ENCODE data around the gene TEX14. TPM values are rescaled to one million over a fixed set of nuclear protein-coding genes. Genes with fewer than 3 reads are reported as not detected.

TEX14 gene
- polyA plus RNA-seq, 2 of the 4 experiments (the other 2 are of a cell fraction), result 0.04 to 0.12 TPM

- 83% methylated on average over 1 of the region's 1 CpG for WGBS (ENCODE audit: missing lambda C conversion rate)
- Histone ChIP-seq H3K4me2 (no peak overlapping the region; the same call in 2 of the 3 replicates), H3K9me3 (peaks cover 6% of the 10 kb centered on the region), H3K4me3 (no peak overlapping the region), H3K4me1 (peaks cover 19% of the 10 kb centered on the region), H3K27ac (no peak overlapping the region)
- DNase-seq (ENCODE audit: low read depth in 1 of 2, low spot score in 1 of 2) (no peak), ATAC-seq (no peak), FAIRE-seq (no peak)
- ChIA-PET CTCF (interaction anchor here (0.6 to 3.9 kb wide), 4 partner anchors 16 to 427 kb away, joined by 3 to 17 read pairs (median 7); no protein-coding TSS in a partner anchor), POLR2A (no interaction called here)
- TF ChIP-seq ZC3H11A (IDR thresholded peaks at IDR 0.05), result no peak
- TF ChIP-seq FOSB (CRISPR knock-in tag; IDR thresholded peaks at IDR 0.05), result no peak
- TF ChIP-seq RFX5 (IDR thresholded peaks at IDR 0.05), result no peak
- TF ChIP-seq RARB (CRISPR knock-in tag; IDR thresholded peaks at IDR 0.05), result no peak
- no peak for TF ChIP-seq JUNB (IDR thresholded peaks at IDR 0.05)
- no peak for TF ChIP-seq EP300 (IDR thresholded peaks at IDR 0.05)
- TF ChIP-seq TP53 (CRISPR knock-in tag; IDR thresholded peaks at IDR 0.05), result no peak
These were observed 3.0 kb upstream of the TEX14 start for GRCh38 chr17:58694826-58695225.

DNA sequence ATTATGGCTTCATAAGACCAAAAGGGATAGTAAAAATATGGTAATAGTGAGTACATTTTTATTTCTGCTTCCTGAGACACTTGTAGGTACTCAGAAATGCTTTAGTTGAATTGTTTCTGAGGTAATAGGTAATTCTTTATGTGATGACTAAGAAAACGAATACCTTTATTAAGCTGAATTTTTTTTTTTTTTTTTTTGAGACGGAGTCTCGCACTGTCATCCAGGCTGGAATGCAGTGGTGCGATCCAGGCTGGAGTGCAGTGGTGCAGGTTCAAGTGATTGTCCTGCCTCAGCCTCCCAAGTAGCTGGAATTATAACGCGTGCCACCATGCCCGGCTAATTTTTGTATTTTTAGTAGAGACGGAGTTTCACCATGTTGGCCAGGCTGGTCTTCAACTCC, 2.5 kb upstream of the TEX14 start:
- no peak for ATAC-seq
- 91% methylated on average over 8 of the region's 8 CpGs for WGBS (ENCODE audit: missing lambda C conversion rate)
- no peak for FAIRE-seq
- Histone ChIP-seq H3K4me1 (peaks cover 19% of the 10 kb centered on the region), H3K4me3 (no peak overlapping the region), H3K9me3 (peaks cover 6% of the 10 kb centered on the region), H3K27ac (no peak overlapping the region), H3K4me2 (peak overlapping the region; percentile 95; the same call in 2 of the 3 replicates)
- ChIA-PET POLR2A (interaction anchor here (0.6 kb wide), 1 partner anchor 32 kb away, joined by 4 read pairs; no protein-coding TSS in a partner anchor), CTCF (interaction anchor here (3.6 to 3.9 kb wide), 2 partner anchors 16 to 312 kb away, joined by 10 to 17 read pairs; no protein-coding TSS in a partner anchor)
- DNase-seq (ENCODE audit: low read depth in 1 of 2, low spot score in 1 of 2), result no peak
- TF ChIP-seq, protein P1, sequence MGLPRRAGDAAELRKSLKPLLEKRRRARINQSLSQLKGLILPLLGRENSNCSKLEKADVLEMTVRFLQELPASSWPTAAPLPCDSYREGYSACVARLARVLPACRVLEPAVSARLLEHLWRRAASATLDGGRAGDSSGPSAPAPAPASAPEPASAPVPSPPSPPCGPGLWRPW (IDR thresholded peaks at IDR 0.05), result no peak
- TF ChIP-seq NPAS2 (CRISPR knock-in tag; IDR thresholded peaks at IDR 0.05; ENCODE audit: borderline replicate concordance) (no peak), PBX3 (IDR thresholded peaks at IDR 0.05) (no peak), CBX2 (IDR thresholded peaks at IDR 0.05; ENCODE audit: borderline replicate concordance, low read depth) (no peak), HEYL (CRISPR knock-in tag; IDR thresholded peaks at IDR 0.05) (no peak)

- WGBS (ENCODE audit: missing lambda C conversion rate), result 69% methylated on average over 2 of the region's 2 CpGs
- FAIRE-seq (no peak), DNase-seq (ENCODE audit: low read depth in 1 of 2, low spot score in 1 of 2) (no peak), ATAC-seq (no peak)
- ChIA-PET POLR2A (interaction anchor here (0.6 to 2.3 kb wide), 3 partner anchors 32 to 347 kb away, joined by 3 to 25 read pairs (median 4); no protein-coding TSS in a partner anchor), CTCF (interaction anchor here (1.6 to 3.9 kb wide), 3 partner anchors 17 to 312 kb away, joined by 5 to 17 read pairs (median 10); no protein-coding TSS in a partner anchor)
- H3K4me2 ChIP-seq, result peak overlapping the region; percentile 95
- peak overlapping the region; percentile 65 to 85; a peak in 2 of 6 replicates for H3K27ac ChIP-seq
- no peak for TF ChIP-seq SREBF2 (IDR thresholded peaks at IDR 0.05)
- no peak for TF ChIP-seq EHF (CRISPR knock-in tag; IDR thresholded peaks at IDR 0.05)
- TF ChIP-seq EHMT2 (IDR thresholded peaks at IDR 0.05; ENCODE audit: low read depth), result no peak
- TF ChIP-seq FOSB (CRISPR knock-in tag; IDR thresholded peaks at IDR 0.05), result no peak
- TF ChIP-seq RNF2 (IDR thresholded peaks at IDR 0.05; ENCODE audit: borderline replicate concordance, low read depth), result no peak
- TF ChIP-seq POLR2A (IDR thresholded peaks at IDR 0.05; ENCODE audit: low read length), result no peak
- no peak for TF ChIP-seq HOXB13 (CRISPR knock-in tag; IDR thresholded peaks at IDR 0.05; ENCODE audit: low read depth)
- H3K9me3 ChIP-seq, result peaks cover 6% of the 10 kb centered on the region
- peak overlapping the region; percentile 53 for H3K4me3 ChIP-seq
- peaks cover 19% of the 10 kb centered on the region for H3K4me1 ChIP-seq
These were observed 1.9 kb upstream of the TEX14 start for GRCh38 chr17:58693751-58694150.

- ChIA-PET POLR2A (interaction anchor here (0.5 to 2.3 kb wide), 5 partner anchors 10 to 348 kb away, joined by 3 to 25 read pairs (median 3); no protein-coding TSS in a partner anchor), CTCF (interaction anchor here (0.6 to 3.6 kb wide), 8 partner anchors 11 to 313 kb away, joined by 3 to 11 read pairs (median 5); no protein-coding TSS in a partner anchor)
- H3K9me3 ChIP-seq, result peaks cover 6% of the 10 kb centered on the region
- FAIRE-seq (no peak), ATAC-seq (no peak; a peak in 1 of 6 replicates), DNase-seq (ENCODE audit: low read depth in 1 of 2, low spot score in 1 of 2) (no peak)
- H3K4me1 ChIP-seq, result peaks cover 19% of the 10 kb centered on the region
- H3K4me2 ChIP-seq, result peak overlapping the region; percentile 95
- WGBS (ENCODE audit: missing lambda C conversion rate), result 75% methylated on average over 8 of the region's 8 CpGs
- peak overlapping the region; percentile 53 for H3K4me3 ChIP-seq
- TF ChIP-seq, protein P2, sequence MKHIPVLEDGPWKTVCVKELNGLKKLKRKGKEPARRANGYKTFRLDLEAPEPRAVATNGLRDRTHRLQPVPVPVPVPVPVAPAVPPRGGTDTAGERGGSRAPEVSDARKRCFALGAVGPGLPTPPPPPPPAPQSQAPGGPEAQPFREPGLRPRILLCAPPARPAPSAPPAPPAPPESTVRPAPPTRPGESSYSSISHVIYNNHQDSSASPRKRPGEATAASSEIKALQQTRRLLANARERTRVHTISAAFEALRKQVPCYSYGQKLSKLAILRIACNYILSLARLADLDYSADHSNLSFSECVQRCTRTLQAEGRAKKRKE (CRISPR knock-in tag; IDR thresholded peaks at IDR 0.05; ENCODE audit: low read depth), result no peak
- TF ChIP-seq, protein P3, sequence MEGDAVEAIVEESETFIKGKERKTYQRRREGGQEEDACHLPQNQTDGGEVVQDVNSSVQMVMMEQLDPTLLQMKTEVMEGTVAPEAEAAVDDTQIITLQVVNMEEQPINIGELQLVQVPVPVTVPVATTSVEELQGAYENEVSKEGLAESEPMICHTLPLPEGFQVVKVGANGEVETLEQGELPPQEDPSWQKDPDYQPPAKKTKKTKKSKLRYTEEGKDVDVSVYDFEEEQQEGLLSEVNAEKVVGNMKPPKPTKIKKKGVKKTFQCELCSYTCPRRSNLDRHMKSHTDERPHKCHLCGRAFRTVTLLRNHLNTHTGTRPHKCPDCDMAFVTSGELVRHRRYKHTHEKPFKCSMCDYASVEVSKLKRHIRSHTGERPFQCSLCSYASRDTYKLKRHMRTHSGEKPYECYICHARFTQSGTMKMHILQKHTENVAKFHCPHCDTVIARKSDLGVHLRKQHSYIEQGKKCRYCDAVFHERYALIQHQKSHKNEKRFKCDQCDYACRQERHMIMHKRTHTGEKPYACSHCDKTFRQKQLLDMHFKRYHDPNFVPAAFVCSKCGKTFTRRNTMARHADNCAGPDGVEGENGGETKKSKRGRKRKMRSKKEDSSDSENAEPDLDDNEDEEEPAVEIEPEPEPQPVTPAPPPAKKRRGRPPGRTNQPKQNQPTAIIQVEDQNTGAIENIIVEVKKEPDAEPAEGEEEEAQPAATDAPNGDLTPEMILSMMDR (IDR thresholded peaks at IDR 0.05), result no peak
- TF ChIP-seq MAFK (IDR thresholded peaks at IDR 0.05; ENCODE audit: partially characterized antibody), result no peak
- no peak for TF ChIP-seq HDAC2 (IDR thresholded peaks at IDR 0.05)
- no peak for TF ChIP-seq RAD21 (conservative IDR thresholded peaks at IDR 0.05 in 1 of 2, IDR thresholded peaks at IDR 0.05 in 1 of 2)
- no peak for TF ChIP-seq NPAS2 (CRISPR knock-in tag; IDR thresholded peaks at IDR 0.05; ENCODE audit: borderline replicate concordance)
- TF ChIP-seq GATA3 (IDR thresholded peaks at IDR 0.05; ENCODE audit: borderline replicate concordance), result no peak
- TF ChIP-seq HOXA7 (CRISPR knock-in tag; IDR thresholded peaks at IDR 0.05), result no peak
- H3K27ac ChIP-seq, result peak overlapping the region; percentile 65 to 85
These were observed 1.4 kb upstream of the TEX14 start for GRCh38 chr17:58693208-58693607.
